HG02642 (cell line): ENCODE data around the gene INPP5F.

Experiments
- ATAC-seq: cut with Tn5 transposase; IDR thresholded peaks from one replicate; pipeline ENCODE4 v1.9.1; 2021; ENCODE audit warnings: mild to moderate bottlenecking; ENCODE audit not compliant: unreplicated experiment, poor library complexity

The INPP5F gene, protein sequence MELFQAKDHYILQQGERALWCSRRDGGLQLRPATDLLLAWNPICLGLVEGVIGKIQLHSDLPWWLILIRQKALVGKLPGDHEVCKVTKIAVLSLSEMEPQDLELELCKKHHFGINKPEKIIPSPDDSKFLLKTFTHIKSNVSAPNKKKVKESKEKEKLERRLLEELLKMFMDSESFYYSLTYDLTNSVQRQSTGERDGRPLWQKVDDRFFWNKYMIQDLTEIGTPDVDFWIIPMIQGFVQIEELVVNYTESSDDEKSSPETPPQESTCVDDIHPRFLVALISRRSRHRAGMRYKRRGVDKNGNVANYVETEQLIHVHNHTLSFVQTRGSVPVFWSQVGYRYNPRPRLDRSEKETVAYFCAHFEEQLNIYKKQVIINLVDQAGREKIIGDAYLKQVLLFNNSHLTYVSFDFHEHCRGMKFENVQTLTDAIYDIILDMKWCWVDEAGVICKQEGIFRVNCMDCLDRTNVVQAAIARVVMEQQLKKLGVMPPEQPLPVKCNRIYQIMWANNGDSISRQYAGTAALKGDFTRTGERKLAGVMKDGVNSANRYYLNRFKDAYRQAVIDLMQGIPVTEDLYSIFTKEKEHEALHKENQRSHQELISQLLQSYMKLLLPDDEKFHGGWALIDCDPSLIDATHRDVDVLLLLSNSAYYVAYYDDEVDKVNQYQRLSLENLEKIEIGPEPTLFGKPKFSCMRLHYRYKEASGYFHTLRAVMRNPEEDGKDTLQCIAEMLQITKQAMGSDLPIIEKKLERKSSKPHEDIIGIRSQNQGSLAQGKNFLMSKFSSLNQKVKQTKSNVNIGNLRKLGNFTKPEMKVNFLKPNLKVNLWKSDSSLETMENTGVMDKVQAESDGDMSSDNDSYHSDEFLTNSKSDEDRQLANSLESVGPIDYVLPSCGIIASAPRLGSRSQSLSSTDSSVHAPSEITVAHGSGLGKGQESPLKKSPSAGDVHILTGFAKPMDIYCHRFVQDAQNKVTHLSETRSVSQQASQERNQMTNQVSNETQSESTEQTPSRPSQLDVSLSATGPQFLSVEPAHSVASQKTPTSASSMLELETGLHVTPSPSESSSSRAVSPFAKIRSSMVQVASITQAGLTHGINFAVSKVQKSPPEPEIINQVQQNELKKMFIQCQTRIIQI

DNA sequence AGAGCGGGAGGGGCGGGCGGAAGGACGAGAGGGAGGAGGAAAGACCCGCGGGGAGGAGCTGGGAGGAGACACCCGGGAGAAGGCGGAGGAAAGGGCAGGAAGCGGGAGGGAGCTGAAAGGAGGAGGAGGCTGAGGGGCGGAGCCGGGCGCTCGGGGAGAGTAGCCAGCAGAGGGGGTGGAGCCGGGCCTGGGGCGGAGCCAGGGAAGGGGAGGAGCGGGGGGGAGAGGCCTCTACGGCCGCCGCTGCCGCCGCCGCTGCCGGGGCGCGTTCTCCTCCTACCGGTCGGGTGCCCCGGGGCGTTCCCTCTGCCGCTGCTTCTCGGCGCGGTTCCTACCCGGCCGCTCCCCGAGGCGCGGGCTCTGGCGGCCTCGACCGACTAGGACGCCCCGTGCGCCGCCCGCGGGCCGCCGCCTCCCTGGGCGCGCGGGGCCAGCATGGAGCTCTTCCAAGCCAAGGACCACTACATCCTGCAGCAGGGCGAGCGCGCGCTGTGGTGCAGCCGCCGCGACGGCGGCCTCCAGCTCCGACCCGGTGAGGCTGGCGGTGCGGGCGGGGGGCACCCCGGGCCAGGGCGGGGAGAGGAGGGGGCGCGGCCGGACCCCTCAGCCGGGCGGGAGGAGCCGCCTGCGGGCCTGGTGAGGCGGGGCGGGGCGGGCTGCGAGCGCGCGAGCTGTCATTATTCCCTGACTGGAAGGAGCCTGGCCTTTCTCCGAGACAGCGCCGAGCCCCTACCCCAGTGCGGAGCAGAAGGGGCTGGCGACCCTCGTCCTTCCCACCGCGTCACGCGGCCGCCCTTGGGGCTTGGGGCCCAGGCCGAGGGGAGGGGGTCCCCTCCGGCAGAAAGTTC lies at the start of gene INPP5F:
INPP5F (plus strand) TSS at position 223 of the 848 bp plus-strand sequence; CDS start at position 436, 213 bp downstream.
- peak; percentile 90 for ATAC-seq

DNA sequence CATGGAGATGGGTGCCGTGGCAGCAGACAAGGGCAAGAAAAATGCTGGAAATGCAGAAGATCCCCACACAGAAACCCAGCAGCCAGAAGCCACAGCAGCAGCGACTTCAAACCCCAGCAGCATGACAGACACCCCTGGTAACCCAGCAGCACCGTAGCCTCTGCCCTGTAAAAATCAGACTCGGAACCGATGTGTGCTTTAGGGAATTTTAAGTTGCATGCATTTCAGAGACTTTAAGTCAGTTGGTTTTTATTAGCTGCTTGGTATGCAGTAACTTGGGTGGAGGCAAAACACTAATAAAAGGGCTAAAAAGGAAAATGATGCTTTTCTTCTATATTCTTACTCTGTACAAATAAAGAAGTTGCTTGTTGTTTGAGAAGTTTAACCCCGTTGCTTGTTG lies 48.7 kb upstream of the INPP5F start:
- no peak for ATAC-seq

DNA sequence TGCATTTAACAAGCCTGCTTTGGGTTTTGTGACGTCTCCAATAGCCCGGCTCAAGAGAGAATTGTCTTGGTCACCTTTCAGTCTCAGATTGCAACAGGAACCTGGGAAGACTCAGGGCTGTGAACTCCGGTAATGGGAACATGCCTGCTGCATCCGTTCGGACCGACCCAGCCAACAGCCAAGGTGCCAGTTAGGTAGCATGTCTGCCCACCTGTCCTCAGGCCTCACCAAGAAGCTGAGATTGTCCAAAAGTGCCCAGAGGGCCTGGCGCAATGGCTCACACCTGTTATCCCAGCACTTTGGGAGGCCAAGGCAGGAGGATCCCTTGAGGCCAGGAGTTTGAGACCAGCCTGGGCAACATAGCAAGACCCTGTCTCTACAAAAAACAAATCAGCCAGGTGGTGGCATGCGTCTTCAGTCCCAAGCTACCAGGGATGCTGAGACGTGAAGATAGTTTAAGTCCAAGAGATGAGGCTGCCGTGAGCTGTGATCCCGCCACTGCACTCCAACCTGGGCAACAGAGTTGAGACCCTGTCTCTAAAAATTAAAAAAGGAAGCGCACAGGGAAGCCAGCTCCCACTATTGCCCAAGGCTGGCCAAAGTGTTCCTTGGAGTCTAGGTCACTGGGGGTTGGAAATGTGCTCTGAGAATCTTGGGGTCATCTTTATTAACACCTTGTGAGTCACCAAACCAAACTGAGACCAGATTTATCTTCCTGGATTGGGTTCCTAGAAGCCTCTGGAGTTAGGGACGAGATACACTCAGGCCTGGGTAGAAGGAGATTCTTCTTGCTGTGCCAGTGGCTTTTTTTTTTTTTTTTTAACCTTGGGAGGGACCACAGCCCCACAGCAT lies 47.7 kb upstream of the INPP5F start:
- ATAC-seq: no peak

DNA sequence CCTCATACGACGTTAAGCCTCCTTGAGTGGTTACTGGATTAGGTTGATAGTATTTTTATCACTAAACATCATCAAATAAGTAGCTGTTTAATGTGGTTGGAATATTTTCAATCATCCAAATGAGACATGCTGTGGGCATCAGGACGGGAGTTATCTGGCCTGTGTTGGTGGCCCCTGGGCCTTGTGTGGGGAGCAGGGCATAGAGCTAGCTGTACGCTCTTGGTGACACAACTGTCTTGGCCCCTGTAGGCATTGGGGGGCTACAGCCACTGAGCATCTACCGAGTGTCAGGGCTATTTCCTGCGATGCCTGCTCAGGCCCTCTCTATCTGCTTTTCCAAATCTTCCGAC lies 46.4 kb upstream of the INPP5F start:
- ATAC-seq: no peak

DNA sequence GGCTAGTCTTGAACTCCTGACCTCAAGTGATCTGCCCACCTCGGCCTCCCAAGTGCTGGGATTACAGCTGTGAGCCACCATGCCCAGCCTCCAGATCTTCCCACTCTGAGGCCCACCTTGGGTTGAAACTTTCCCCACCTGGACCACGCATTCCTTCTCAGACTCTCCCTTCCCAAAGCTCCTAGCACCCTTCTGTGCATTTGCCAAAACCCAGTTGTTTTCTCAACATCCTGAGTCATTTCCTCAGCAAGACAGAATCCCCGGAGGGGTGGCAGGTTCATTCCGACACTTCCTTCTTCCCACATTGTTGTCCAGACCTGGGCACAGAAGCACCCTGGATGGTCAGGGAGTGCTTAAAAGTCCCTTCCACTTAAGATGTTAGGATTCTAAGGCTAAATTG lies 45.8 kb upstream of the INPP5F start:
- no peak for ATAC-seq

DNA sequence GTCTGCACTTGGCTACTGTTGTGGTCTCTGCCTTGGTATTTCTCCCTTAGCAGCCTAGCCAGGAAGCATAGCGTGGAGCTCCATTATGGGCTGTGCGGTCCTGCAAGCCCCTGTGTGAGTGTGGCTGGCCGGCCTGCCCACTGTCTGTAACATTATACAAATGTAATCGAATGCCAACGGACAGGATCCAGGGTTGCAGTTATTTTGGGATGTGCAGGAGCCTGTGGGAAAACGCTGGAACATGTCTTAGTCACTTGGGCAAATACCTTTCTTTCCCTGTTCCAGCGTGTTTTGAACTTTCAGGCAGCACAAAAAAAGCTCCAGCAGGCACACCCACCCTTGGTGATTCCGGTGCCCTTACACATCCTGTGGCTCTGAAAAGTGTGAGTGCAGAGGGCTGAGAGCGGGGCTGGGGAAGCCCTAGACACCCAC lies 45.2 kb upstream of the INPP5F start:
- no peak for ATAC-seq

DNA sequence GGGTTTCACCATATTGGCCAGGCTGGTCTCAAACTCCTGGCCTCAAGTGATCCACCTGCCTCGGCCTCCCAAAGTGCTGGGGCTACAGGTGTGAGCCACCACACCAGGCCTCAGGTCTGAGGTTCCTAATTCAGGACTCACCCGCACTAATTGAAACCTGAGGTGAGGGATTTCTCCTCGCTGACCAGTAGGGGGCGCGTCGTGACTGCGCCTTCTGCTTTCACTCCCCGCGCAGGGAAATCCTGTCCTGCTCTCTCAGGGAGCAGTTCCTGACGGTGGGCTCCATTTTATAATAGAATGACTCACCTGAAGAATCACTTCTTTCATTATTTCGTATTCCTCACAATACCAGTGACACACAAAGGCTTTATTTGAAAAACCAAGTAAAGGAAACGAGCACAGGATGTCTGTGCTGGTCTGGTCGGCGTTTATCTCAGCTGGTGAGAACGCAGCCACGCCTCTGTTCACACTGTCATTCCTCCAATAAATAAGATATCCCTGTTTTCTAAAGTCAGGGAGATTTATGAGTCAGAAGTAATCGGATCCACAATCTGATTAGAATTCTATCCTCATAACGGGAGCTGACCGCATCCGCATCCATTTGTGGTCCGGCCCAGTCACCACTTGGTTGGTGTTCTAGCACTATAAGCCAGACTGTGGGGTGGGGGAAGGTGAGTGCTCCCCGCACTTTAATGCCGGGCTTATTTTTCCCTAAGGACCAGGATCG lies 39.2 kb upstream of the INPP5F start:
- ATAC-seq: peak; percentile 87

DNA sequence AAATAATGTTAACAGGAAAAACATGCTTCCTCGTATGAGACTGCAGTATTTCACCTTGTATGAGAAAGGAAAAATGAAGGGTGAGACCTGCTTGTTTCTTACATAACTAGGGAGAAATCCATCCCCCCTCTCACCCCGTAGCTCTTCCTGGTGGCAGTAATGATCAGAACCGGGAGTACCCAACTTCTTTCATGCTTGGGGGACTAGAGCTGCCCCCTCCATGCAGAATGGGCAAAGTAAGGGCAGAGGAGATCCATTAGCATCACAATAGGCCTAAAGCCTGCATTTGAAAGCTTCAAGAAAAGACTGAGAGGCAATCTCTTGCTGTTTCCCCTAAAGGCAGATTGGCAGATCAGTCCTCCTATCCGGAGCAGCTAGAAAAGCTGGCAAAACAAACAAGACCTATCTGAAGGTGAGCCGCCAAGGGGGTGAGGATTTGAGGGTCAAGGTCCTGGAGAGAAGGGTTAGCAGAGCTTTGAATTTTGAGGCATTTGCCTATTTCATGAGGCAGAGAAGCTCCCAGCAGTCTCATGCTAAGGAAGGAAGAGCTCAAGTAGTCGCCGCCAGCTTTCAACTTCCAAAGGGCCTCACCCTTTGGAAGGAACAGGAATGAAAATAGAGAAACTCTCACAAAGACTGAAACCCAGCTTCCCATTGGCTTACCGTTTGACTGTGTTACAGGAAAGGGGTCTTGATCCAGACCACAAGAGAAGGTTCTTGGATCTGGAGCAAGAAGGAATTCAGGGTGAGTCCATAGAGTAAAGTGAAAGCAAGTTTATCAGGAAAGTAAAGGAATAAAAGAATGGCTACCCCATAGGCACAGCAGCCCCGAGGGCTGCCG lies 38.4 kb upstream of the INPP5F start:
- no peak for ATAC-seq

DNA sequence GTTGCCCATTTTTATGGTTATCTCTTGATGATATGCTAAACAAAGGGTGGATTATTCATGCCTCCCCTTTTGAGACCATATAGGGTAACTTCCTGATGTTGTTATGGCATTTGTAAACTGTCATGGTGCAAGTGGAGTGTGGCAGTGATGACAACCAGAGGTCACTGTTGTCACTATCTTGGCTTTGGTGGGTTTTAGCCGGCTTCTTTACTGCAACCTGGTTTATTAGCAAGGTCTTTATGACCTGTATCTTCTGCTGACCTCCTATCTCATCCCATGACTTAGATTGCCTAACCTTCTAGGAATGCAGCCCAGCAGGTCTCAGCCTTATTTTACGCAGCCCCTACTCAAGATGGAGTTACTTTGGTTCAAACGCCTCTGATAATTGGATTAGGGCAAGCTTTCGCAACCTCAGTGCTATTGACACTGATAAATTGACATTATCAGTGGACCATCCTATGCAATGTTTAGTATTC lies 37.8 kb upstream of the INPP5F start:
- ATAC-seq: no peak

DNA sequence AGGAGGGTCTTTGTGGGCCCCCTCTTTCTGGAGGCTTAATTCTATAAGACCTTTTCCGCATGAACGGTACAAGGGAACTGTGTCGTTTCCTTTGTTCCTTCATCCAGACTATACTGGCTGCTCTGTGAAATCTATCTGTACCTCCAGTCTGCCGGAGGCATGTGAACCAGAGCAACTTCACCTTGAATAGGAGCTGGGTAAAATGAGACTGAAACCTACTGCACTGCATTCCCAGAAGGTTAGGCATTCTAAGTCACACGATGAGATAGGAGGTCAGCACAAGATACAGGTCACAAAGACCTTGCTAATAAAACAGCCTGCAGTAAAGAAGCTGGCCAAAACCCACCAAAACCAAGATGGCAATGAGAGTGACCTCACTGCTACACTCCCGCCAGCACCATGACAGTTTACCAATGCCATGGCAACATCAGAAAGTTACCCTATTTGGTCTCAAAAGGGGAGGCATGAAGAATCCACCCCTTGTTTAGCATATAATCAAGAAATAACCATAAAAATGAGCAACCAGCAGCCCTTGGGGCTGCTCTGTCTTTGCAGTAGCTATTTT lies 36.8 kb upstream of the INPP5F start:
- ATAC-seq: no peak

DNA sequence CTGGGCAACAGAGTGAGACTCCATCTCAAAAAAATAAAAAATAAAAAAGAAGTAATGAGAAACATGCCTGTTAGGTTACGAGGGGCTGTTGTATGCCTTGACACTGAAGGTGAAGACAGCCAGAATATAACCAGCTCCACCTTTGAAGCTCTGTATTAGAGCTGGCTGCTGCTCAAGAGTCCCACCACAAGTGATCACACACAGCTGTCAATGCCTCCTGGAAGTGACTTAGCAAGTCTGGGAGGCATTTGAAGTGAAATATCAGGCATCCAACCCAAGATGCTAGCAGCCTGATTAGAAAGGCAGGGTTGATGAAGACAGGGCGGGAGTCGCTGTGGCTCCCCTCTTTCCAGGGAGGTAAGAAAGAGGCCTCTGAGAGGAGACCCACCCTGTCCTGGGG lies 34.1 kb upstream of the INPP5F start:
- no peak for ATAC-seq

DNA sequence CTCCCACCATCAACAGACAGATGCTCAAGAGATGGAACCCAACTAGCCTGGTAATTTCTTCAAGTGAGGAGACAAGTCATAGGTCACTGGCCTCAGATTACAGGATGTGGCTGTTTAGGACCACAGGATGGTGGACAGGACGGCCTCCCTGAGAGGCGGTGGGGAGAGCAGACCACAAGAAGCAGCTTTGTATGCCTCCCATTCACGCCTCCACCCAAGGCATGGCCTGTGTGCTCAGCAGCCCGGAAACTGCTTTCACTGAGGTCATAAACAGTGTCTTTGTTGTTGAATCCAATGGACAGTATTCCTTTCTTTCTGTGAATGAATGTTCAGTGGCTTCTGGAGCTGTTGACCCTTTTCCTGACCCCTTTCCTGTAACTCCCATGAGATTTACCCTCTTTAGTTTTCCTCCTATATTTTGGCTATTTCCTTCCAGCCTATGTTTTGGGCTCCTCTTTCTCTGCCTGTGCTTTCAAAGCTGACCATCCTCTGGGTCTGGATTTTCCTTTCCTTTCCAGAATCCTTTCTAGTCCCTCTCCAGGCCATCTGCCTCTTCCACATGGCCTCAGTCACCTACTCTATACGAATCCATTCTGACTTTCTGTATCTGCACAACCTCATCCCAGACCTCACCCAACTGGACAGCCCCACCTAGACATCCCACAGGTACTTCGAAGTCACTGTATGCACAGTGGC lies 32.4 kb upstream of the INPP5F start:
- no peak for ATAC-seq

DNA sequence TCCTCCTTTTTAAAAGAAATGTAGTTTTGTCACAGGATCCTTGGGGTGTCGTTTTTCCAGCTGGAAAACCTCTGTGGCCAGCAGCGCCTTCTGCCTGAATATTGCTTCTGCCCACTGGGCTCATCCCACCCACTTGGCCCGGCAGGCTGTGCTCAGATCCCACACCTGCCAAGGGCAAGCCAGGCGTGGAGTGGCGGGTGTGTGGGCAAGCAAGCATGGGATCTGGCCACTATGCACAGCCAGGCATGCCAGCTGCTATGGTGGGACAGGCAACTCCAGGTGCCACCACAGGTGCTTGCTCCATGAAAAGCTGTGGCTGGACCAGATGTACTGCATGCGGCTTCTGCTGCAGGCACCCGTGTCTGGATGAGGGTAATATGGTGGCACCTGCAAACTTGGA lies 31.2 kb upstream of the INPP5F start:
- no peak for ATAC-seq

DNA sequence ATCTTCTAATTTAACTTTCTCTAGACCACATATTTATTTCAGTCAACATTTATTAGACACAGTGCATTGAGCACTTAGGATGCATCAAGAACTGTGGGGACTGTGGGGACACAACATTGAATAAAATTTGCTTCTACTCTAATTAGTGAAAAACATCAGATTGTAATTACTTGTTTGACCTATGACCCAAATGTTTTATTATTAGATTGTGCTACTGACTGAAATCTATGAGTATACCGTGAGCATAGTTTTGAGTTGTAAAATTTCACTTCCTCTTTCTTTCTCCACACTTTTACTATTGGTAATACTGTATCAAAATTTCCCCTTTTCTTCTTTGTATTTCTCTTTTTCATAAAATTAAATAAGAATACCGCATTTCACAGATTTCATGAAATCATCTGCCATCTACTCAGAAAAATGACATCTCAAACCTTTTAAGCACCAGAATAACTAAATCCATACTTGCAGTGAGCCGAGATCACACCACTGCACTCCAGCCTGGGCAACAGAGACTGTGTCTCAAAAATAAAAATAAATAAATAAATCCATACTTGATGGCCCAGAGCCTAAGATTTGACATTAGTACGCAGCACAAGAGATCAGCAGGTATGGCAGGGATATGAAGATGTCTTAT lies 25.4 kb upstream of the INPP5F start:
- peak; percentile 45 for ATAC-seq

DNA sequence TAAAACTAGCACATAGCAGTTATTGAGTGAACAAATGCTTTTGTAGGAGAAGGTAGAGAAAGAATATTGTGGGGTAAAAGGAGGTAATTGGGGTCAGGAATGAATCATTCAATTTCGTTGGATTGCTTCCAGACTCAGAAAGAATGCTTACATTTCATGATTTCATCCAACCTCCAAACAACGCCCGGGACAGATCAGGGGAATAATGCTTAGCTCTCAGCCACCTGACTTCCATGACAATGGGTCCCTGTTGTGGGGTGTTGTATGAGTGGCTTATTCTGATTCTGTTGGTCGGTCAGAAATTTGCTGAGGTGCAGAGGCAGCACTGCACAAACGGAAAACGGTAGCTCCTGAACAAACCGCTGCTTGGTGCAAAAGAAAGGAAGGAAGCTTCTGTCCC lies 24.0 kb upstream of the INPP5F start:
- ATAC-seq: no peak

DNA sequence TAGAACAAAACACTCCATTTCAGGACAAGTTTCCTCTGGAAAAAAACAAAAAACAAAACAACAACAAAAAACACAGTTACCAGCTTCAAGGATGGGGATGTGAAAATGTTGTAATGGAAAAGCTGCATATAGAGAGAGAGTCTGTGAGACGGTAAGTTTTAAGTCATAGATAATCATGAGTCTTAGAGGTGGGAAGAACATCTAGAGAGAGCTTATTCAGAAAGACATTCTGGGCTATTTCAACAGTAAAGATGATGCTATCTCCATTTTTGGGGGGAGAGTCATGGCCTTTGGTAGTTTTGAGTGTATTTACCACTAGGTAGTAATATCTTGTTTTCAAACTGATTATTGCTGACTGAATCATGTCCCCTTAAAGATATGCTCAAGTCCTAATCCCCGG lies 23.3 kb upstream of the INPP5F start:
- no peak for ATAC-seq
